WTC11 (cell line): ENCODE measurements around the gene FUT8. TPM values are rescaled to one million over a fixed set of nuclear protein-coding genes. Genes with fewer than 3 reads are reported as not detected.

Experiments used
- ATAC-seq: fragments of 200-7000 bp; cut with Tn5 transposase; 2 replicates; pipeline ENCODE4 v1.10.0; 2021; ENCODE audit warnings: mild to moderate bottlenecking, moderate library complexity
- CTCF ChIA-PET: fragments of 300-600 bp; sonication (Branson Sonifier 250); formaldehyde crosslinking; loops from one replicate; lab custom pipeline; 2021; ENCODE audit warnings: antibody characterized with exemption; lab: Charles Lee
- POLR2A ChIA-PET: fragments of 350-600 bp; sonication (Branson Sonifier 250); formaldehyde crosslinking; loops from one replicate; lab custom pipeline; 2021; ENCODE audit warnings: antibody characterized with exemption; lab: Charles Lee
- DNase-seq: peaks from one replicate; pipeline ENCODE4 v3.0.0; 2021; ENCODE audit warnings: low spot score
- H3K27ac Mint-ChIP-seq: 2 replicates; pipeline ENCODE4 v1.8.0; 2021; ENCODE audit warnings: mixed read lengths
- H3K27me3 Mint-ChIP-seq: 2 replicates; pipeline ENCODE4 v1.8.0; 2021; ENCODE audit warnings: low read depth, mild to moderate bottlenecking, moderate library complexity, mixed read lengths
- H3K36me3 Mint-ChIP-seq: 2 replicates; pipeline ENCODE4 v1.8.0; 2021; ENCODE audit warnings: mixed read lengths
- H3K4me1 Mint-ChIP-seq: 2 replicates; pipeline ENCODE4 v1.8.0; 2022; ENCODE audit warnings: mixed read lengths
- H3K4me3 Mint-ChIP-seq: 2 replicates; pipeline ENCODE4 v1.8.0; 2021; ENCODE audit warnings: mild to moderate bottlenecking, moderate library complexity, mixed read lengths
- H3K9me3 Mint-ChIP-seq: 2 replicates; pipeline ENCODE4 v1.8.0; 2021; ENCODE audit warnings: mixed read lengths
- AFF4 ChIP-seq: sonication (generic); formaldehyde crosslinking; IDR thresholded peaks from 2 replicates; pipeline ENCODE4 v1.8.1; 2023; ENCODE audit warnings: mild to moderate bottlenecking, missing genetic modification reagents, borderline replicate concordance
- AR ChIP-seq: fragments of 250-450 bp; sonication (Bioruptor Pico); IDR thresholded peaks from 2 replicates; pipeline ENCODE4 v1.9.0; 2021; ENCODE audit warnings: mild to moderate bottlenecking
- ARID4B ChIP-seq: sonication (generic); formaldehyde crosslinking; IDR thresholded peaks from 2 replicates; pipeline ENCODE4 v1.8.0; 2023; ENCODE audit warnings: missing genetic modification reagents, mild to moderate bottlenecking, borderline replicate concordance
- CREM ChIP-seq: sonication (generic); formaldehyde crosslinking; IDR thresholded peaks from 2 replicates; pipeline ENCODE4 v1.8.1; 2022; ENCODE audit warnings: mild to moderate bottlenecking, missing genetic modification reagents, moderate library complexity
- FOXP4 ChIP-seq: sonication (generic); formaldehyde crosslinking; IDR thresholded peaks from 2 replicates; pipeline ENCODE4 v1.8.0; 2022; ENCODE audit warnings: mild to moderate bottlenecking, missing genetic modification reagents
- GRHL2 ChIP-seq: fragments of 250-450 bp; sonication (Bioruptor Pico); IDR thresholded peaks from 2 replicates; pipeline ENCODE4 v1.8.0; 2022; ENCODE audit warnings: mild to moderate bottlenecking, moderate library complexity; ENCODE audit not compliant: insufficient replicate concordance, severe bottlenecking
- IRF2 ChIP-seq: sonication (generic); formaldehyde crosslinking; IDR thresholded peaks from 2 replicates; pipeline ENCODE4 v1.8.0; 2022; ENCODE audit warnings: low read depth, missing genetic modification reagents, borderline replicate concordance
- JAZF1 ChIP-seq: fragments of 250-450 bp; sonication (Bioruptor Pico); IDR thresholded peaks from 2 replicates; pipeline ENCODE4 v1.9.0; 2021; ENCODE audit warnings: moderate library complexity, mild to moderate bottlenecking, inconsistent platforms
- MXD4 ChIP-seq: fragments of 250-450 bp; sonication (Bioruptor Pico); IDR thresholded peaks from 2 replicates; pipeline ENCODE4 v1.8.0; 2021; ENCODE audit warnings: mild to moderate bottlenecking, moderate library complexity, borderline replicate concordance
- NFE2L1 ChIP-seq: sonication (generic); formaldehyde crosslinking; IDR thresholded peaks from 2 replicates; pipeline ENCODE4 v1.8.1; 2023; ENCODE audit warnings: missing genetic modification reagents
- NR3C1 ChIP-seq: sonication (generic); formaldehyde crosslinking; conservative IDR thresholded peaks from 2 replicates; pipeline ENCODE4 v1.8.1; 2023; ENCODE audit warnings: low read depth, mild to moderate bottlenecking, missing genetic modification reagents
- RORB ChIP-seq: fragments of 250-450 bp; sonication (Bioruptor Pico); IDR thresholded peaks from 2 replicates; pipeline ENCODE4 v1.9.0; 2021; ENCODE audit warnings: mild to moderate bottlenecking
- SOX15 ChIP-seq: fragments of 250-450 bp; sonication (Bioruptor Pico); IDR thresholded peaks from 2 replicates; pipeline ENCODE4 v1.9.0; 2021; ENCODE audit warnings: mild to moderate bottlenecking
- ZBTB43 ChIP-seq: sonication (generic); formaldehyde crosslinking; IDR thresholded peaks from 2 replicates; pipeline ENCODE4 v1.8.1; 2023; ENCODE audit warnings: mild to moderate bottlenecking, missing genetic modification reagents
- ZMAT4 ChIP-seq: fragments of 250-450 bp; sonication (Bioruptor Pico); IDR thresholded peaks from 2 replicates; pipeline ENCODE4 v1.9.0; 2021; ENCODE audit warnings: mild to moderate bottlenecking
- ZNF219 ChIP-seq: sonication (generic); formaldehyde crosslinking; IDR thresholded peaks from 2 replicates; pipeline ENCODE4 v1.8.0; 2023; ENCODE audit warnings: missing genetic modification reagents, mild to moderate bottlenecking, borderline replicate concordance
- ZNF232 ChIP-seq: sonication (generic); formaldehyde crosslinking; IDR thresholded peaks from 2 replicates; pipeline ENCODE4 v1.8.0; 2022; ENCODE audit warnings: mild to moderate bottlenecking, missing genetic modification reagents
- ZNF423 ChIP-seq: fragments of 250-450 bp; sonication (Bioruptor Pico); IDR thresholded peaks from 2 replicates; pipeline ENCODE4 v2.1.2; 2022; ENCODE audit warnings: mild to moderate bottlenecking, moderate library complexity
- total RNA-seq: library from RNA; stranded (reverse); gene quantifications from 3 replicates; pipeline ENCODE4 v1.2.3, GENCODE V29; 2021

Gene FUT8
- total RNA-seq, 1 experiment from 2014 or later = 37.9 TPM

- no peak for TF ChIP-seq AFF4 (CRISPR knock-in tag)
- no peak for TF ChIP-seq AR (CRISPR knock-in tag)
- no peak for TF ChIP-seq RORB
- no peak for TF ChIP-seq SOX15
- no peak for TF ChIP-seq ZBTB43 (CRISPR knock-in tag)
- TF ChIP-seq ZNF219 (CRISPR knock-in tag) = no peak
- TF ChIP-seq, all 79 proteins: peak for 0
Measured at GRCh38 chr14:65503771-65504170, 91.2 kb downstream of the FUT8 start (continued).

- Mint-ChIP-seq H3K4me3 (no peak overlapping the region), H3K27ac (no peak overlapping the region), H3K36me3 (peaks cover 3% of the 10 kb centered on the region; the same call in 1 of the 2 replicates), H3K9me3 (peaks cover 9% of the 10 kb centered on the region), H3K27me3 (peaks cover 100% of the 10 kb centered on the region), H3K4me1 (peaks cover 4% of the 10 kb centered on the region)
- POLR2A ChIA-PET = no interaction called here
- peak; percentile 45; the same call in 1 of the 2 replicates for TF ChIP-seq FOXP4 (CRISPR knock-in tag)
- TF ChIP-seq NR3C1 = no peak
- ATAC-seq = peak; percentile 39; the same call in 1 of the 2 replicates
- DNase-seq = no peak
- CTCF ChIA-PET = no interaction called here
Measured at GRCh38 chr14:65506801-65507200, 94.3 kb downstream of the FUT8 start.

GRCh38 chr14:65509842-65510241, 97.3 kb downstream of the FUT8 start:
- ATAC-seq = no peak
- TF ChIP-seq JAZF1 (CRISPR knock-in tag) = no peak
- TF ChIP-seq NFE2L1 = no peak
- no peak for TF ChIP-seq GRHL2 (CRISPR knock-in tag)
- no peak for TF ChIP-seq CREM
- no peak for TF ChIP-seq ARID4B (CRISPR knock-in tag)
- TF ChIP-seq ZNF423 (CRISPR knock-in tag) = no peak
- TF ChIP-seq MXD4 = no peak
- TF ChIP-seq SOX15 = no peak
- TF ChIP-seq ZMAT4 (CRISPR knock-in tag) = no peak
- TF ChIP-seq IRF2 (CRISPR knock-in tag) = no peak
- no peak for TF ChIP-seq ZNF232 (CRISPR knock-in tag)

More at GRCh38 chr14:65509842-65510241, 97.3 kb downstream of the FUT8 start:
- Mint-ChIP-seq H3K9me3 (peaks cover 9% of the 10 kb centered on the region), H3K4me1 (peaks cover 10% of the 10 kb centered on the region), H3K4me3 (no peak overlapping the region), H3K27me3 (peaks cover 80% of the 10 kb centered on the region), H3K27ac (no peak overlapping the region), H3K36me3 (peaks cover 3% of the 10 kb centered on the region; the same call in 1 of the 2 replicates)
- POLR2A ChIA-PET = no interaction called here
- CTCF ChIA-PET = no interaction called here
- no peak for DNase-seq
